HL-60/S4 (cell line): ENCODE measurements around the gene LRRC26.

Source experiments
- in situ Hi-C: fragments of 300-500 bp; cut with MboI; formaldehyde crosslinking; loops from 2 replicates; pipeline ENCODE4 v1.14.3; 2022; ENCODE audit warnings: low sequenced_read_pairs

Gene LRRC26

DNA sequence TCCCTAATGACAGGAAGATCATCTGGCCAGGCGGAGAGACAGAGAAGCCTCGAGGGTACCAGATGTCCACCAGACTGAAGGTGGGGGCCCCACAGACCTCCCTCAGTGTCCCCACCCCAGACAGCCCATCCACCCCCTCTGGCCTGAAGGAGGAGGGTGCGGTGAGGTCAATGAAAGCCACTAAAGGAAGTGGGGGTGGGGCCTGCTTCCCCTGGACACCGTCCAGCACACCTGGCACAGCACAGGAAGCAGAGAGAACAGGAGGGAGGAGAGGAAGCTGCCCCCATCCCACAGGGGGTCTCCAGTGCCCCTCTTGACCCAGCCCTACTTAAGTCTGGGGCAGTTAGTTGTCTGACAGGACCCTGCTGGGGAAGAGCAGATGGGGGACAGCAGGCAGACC is 11.2 kb downstream of the LRRC26 start:
- in situ Hi-C loops: no loop called here

DNA sequence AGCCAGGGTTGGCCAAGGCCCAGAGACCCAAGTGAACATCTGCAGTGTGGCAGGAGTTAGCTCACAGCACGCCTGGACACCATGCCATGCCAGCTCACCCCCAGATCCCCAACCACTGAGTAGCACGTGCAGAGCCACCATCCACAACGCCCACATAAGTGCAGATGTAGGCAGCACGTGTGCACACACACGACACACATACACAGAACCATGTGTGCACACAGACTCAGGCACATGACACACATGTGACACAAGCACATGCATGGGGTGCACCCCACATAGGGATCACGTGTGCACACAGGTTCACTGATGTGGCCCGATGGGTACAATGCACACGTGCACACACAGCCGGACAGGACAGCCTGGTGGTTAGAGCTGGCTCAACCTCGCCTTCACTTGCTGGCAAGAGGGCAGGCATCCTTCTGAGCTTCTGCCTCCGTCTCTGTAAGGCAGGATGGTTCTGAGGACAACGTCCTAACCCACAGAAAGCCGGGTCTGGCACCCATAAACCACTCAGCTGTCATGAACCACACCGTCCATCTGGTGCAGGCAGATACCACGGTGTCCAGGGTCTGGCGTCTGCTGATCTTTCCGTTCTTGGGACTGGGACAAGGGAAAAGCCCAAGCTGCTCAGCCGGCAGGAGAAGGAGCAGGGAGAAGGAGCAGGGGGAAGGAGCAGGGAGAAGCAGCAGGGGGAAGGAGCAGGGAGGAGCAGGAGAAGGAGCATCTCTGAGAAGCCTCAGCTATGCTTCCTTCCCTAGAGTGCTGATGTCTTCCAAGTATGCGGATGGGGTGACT is 12.0 kb downstream of the LRRC26 start:
- in situ Hi-C loops: no loop called here

DNA sequence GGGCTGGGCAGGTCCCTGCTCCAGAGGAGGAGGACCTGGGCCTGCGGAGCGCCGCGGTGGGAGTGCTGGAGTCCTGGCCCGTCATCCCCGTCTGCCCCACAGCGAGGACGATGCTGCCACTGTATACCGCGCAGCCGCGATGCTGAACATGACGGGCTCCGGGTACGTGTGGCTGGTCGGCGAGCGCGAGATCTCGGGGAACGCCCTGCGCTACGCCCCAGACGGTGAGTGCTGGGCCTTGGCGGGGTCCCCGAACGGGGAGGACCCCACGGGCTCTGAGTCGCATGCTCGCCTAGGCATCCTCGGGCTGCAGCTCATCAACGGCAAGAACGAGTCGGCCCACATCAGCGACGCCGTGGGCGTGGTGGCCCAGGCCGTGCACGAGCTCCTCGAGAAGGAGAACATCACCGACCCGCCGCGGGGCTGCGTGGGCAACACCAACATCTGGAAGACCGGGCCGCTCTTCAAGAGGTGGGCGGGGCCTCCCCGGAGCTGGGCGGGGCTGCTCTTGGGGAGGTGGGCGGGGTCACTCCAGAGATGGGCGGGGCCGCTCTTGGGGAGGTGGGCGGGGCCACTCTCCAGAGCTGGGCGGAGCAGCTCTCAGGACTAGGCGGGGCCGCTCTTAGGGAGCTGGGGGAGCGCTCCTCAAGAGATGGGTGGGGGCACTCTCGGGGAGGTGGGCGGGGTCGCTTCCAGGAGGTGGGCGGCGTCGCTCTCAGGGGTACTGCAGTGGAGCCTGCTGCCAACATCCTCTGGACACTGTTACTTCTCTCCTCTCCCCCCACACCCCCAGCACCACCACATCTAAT is 13.1 kb downstream of the LRRC26 start:
- in situ Hi-C loops: no loop called here

DNA sequence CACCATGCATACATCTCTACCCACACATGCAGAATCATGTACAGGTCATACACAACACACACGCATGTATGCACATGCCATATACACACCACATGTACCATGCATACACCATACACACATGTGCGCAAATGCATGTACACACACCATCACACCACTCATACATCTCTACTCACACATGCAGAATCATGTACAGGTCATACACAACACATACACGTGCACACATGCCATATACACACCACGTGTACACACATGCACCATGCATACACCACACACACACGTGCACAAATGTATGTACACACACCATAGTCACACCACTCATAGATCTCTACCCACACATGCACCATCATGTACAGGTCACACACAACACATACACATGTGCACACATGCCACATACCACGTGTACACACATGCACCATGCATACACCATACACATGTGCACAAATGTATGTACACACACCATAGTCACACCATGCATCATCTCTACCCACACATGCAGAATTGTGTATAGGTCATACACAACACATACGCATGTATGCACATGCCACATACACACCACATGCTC is 16.9 kb downstream of the LRRC26 start:
- in situ Hi-C loops: no loop called here

DNA sequence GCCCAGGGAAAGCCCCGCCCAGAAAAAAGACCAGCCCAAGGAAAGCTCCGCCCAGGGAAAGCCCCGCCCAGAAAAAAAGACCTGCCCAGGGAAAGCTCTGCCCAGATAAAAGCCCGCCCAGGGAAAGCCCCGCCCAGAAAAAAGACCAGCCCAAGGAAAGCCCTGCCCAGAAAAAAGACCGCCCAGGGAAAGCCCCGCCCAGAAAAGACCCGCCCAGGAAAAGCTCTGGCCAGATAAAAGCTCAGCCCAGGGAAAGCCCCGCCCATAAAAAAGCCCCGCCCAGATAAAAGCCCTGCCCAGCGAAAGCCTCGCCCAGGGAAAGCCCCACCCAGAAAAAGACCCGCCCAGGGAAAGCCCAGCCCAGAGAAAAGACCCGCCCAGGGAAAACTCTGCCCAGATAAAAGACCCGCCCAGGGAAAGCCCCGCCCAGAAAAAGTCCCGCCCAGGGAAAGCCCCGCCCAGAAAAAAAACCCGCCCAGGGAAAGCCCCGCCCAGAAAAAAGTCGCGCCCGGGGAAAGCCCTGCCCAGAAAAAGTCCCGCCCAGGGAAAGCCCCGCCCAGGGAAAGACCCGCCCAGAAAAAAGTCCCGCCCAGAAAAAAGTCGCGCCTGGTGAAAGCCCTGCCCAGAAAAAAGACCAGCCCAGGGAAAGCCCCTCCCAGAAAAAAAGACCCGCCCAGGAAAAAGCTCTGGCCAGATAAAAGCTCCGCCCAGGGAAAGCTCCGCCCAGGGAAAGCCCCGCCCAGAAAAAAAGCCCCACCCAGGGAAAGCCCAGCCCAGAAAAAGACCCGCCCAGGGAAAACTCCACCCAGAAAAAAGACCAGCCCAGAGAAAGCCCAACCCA is 19.0 kb downstream of the LRRC26 start:
- in situ Hi-C loops: no loop called here

DNA sequence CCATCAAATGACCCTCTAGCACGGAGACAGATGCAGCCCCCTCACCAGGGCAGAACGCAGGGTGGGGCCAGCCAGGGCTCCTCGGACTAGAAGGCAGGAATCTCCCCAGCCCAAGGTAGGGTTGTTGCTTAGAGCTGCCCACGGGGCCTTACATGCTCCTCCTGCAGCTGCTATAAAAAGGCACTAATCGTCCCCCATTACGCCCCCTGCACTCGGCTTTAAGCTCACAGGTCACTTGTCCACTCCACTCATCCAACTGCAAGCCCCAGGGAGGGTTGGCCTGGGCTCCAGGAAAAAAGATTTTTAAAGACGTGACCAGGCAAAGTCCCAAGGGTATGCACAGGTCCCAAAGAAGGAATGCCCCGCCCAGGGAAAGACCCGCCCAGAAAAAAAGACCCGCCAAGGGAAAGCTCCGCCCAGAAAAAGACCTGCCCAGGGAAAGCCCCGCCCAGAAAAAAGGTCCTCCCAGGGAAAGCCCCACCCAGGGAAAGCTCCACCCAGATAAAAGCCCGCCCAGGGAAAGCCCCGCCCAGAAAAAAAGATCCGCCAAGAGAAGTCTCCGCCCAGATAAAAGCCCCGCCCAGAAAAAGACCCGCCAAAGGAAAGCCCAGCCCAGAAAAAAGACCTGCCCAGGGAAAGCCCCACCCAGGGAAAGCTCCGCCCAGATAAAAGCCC is 19.8 kb downstream of the LRRC26 start:
- in situ Hi-C loops: no loop called here

DNA sequence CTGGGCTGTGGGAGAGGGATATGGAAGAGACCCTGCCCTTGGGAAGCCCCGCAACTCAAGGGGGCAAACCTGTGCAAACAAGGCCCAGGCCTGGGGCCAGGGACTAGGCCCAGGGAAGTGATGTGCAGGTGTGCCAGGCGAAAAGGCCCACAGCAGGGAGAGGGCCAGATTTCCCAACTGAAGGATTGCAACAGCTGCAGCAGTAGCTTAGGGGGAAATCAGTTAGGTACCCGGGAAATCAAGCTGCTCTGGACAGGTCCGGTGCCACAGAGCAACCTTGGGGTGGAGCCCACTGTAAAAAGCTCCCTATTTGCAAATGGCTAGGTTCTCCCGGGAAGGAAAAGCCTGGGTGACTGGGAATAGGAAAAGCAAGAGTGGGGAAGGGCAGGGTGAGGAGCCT is 20.5 kb downstream of the LRRC26 start:
- in situ Hi-C loops: no loop called here

DNA sequence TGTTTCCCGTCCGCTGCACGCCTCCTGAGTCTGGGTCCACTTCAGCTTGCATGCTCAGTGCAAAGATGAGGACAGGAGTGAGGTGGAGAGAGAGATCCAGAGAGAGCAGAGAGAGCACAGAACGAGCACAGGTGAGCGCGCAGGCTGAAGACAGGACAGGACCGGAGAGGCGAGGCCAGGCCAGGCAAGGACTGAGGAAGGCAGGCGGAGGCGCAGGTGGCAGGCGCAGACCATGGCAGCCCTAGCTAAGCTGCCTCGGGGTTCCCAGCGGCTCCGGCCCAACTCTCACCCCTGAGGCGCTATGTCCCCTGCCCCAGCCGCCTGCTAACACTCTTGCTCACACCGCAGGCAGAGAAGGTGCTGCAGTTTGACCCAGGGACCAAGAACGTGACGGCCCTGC is 21.2 kb downstream of the LRRC26 start:
- in situ Hi-C loops: no loop called here

DNA sequence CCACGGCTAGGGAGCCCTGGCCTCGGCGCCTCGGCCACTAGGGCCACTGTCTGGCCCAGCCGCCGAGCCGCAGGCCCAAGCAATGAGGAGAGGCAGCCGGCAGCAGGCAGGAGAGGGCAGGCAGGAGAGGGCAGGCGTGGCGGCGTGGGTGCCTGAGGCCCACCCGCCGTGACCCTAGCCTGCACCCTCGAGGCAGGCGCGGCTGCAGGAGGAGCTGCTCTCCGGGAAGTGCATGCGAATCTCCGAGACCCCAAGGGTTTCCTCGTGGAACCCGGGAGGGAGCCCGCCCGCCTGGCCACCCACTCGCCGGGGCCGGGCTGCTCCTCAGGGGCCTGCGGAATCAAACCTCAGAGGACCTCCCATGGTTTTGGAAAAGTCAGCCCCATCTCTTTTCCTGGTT is 21.6 kb downstream of the LRRC26 start:
- in situ Hi-C loops: no loop called here

DNA sequence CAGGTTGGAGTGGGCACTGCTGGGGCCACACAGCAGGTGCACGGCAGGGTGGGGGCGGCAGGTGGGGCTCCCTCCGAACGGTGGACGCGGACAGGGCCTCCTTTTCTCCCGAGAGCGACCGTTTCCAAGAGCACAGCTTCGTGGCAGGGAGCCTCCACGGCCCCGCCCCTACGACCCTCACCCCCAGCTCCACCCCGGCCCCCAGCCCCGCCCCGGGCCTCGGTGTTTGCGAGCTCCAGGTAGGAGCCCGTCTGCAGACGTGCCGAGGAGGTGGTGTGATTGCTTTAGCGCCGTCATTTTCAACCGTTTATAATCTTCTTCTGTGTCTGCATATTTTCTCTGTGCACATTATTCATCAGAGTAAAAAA is 22.1 kb downstream of the LRRC26 start:
- in situ Hi-C loops: no loop called here

DNA sequence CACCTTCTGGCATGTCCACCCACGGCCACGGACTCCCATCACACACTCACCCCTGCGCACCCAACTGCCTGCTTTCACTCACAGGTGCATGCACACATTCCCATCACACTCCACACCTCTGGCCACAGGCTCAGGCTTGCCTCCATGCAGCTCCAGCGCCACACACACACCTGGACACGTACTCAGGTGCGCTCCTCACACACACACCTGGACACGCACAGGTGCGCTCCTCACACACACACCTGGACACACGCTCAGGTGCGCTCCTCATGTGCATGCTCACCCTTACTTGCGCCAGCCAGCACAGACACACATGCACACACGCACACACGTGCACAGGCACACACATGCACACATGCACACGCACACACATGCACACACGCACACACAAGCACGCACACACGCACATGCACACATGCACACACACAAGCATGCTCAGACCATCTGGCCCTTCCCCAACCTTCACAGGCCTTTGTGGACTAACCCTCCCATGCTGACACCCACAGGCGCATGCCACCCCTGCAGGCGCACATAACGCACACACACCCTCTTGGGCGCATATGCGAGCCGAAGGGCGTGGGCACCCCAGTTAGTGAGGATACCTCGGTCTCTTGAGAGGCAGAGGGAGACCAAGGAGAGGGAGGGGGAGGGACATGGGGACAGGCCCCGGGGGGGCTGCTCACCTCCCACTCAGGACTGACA is 22.6 kb downstream of the LRRC26 start:
- in situ Hi-C loops: no loop called here

DNA sequence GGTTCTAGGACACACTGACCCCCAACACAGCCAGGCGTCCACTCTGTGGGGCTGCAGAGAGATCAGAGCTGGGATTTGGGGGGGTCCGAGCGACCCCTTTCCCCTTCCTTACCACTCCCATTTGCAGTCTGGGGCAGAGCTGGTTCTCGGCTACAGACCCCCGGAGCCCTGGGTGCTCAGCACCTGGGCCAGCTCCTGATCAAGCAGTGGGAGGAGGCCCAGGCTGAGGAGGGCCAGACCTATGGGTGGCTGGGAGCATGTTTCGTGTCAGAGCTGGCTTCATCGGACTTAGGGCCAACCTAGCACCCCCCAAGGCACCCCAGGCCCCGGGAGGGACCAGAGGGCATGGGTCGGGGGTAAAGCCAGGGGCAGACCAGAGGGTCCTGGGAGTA is 23.3 kb downstream of the LRRC26 start:
- in situ Hi-C loops: no loop called here

DNA sequence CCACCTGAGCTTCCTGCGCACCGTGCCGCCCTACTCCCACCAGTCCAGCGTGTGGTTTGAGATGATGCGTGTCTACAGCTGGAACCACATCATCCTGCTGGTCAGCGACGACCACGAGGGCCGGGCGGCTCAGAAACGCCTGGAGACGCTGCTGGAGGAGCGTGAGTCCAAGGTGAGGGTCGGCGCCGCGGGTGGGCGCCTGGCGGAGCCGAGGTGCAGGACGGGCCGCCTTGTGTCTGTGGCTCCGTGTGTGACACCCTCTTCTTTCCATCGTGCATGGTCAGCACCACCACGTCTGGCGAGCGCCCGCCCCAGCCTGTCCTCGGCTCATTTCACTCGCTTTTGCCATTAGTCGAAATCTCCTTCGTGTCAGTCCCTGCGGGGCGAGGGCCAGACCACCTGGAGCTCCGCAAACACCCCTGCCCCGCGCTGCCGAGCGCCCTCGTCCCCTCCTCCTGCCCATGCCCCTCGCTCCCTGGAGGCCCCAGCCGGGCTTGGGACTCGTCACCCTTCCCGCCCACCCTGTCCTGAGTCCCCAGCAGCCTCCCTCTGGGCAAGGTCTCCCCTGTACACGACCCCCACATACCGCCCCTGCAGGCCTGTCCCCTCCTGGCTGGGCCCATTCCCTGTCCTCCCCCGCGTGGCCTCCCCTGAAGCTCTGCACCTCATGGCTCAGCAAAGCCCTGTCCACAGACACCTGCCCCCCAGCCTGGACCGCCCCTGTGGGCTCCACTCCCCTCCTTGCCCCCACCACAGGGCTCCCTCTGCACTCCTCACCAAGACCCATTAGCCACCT is 23.9 kb downstream of the LRRC26 start:
- in situ Hi-C loops: no loop called here

DNA sequence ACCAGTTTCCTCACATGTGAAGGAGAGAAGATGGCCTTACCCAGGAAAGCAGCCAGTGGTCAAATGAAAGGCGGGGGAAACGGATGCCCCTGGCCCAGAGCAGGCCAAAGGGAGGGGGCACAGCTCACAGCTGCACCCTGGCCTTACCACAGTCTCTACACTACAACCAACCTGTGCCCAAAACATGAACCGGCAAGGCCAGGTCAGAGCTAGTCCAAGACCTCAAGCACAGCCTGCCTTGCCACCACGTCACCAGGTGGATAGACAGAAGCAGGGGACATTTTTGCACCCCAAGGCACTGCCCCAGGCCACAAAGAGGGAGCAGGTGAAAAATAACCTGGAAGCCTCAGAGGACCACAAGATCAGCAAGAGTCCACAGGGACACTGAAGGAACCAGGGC is 26.4 kb downstream of the LRRC26 start:
- in situ Hi-C loops: no loop called here

DNA sequence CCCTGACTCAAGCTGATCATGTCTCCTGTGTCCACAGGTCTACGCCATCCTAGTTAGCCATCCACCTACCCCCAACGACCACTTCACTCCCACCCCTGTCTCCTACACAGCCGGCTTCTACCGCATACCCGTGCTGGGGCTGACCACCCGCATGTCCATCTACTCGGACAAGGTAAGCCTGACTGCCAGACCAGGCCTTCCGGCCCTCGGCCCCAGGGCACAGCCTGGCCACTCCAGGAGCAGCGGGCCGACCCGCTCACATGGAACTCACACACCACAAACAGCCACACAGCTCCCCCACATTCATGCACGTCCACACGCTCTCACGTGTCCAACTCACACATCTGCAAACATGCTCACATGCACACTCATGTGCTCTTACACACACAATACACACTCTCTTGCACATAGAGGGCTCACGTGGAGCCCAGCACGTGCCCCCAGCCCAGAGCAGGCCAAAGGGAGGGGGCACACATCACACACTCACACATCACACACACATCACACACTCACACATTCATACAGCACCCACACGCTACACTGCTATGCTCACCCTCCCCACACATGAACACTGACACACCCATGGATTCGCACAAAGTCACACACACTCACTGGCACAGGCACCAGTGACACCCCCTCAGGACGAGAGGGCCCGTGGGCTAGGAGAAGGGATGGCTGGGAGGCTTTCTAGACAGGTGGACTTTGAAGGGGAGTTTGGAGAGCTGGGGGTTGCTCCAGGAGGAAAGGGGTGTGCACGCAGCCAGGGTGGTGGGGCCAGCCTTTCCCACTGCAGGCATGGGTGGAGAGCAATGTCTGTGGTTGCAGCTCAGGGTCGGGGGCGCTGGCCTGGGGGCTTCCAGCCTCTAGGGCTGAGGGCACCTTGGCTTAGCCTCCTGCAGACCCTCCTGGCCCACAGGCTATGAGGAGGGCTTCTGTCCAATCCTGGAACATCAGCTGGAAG is 27.6 kb downstream of the LRRC26 start:
- in situ Hi-C loops: no loop called here

DNA sequence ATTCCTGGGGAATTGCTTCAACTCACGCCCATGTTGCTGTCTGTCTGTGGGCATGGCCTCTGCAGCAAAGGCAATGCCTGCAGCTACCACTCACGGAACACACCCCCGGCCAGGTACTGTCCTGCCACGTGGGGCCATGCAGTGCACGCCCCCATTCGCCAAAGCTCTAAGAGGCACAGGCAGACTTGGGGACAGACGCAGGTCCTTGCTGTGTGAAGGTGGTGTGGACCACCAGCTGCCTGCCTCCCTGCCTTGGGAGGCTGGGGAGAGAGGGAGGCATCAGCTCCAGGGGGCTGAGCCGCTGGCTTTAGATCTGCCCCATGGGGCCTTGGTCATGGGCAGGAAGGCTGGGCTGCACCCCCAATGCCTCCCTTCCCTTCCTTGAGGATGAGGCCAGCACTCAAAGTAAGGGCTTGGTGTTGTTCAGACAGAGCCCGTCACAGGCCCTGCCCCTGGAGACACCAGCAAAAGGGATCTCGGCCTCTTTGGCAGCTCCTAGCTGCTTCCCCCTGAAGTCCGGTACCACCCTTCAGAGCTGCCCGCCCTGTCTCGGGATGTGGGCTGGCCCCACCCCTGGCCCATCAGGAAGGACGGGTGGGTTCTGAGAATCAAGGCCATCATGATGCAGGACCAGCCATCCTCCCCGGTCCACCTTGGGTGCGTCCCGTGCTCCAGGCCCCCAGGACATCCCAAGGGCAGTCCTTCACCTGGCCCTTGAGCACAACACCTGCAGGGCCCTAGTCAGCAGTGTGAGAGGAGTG is 28.6 kb downstream of the LRRC26 start:
- in situ Hi-C loops: no loop called here
